Activated CD4-positive, alpha-beta T cell treated with anti-CD3 and anti-CD28 coated beads, Interleukin-2, amount 10 ng/mL, durations not matched to agents 7 days and 5 days (primary cell): Measurements from ENCODE around the gene FLNC. TPM values are rescaled to one million over a fixed set of nuclear protein-coding genes. Genes with fewer than 3 reads are reported as not detected.

Experiments used
- CTCF ChIA-PET: fragments of 350-600 bp; sonication (Branson Sonifier 250); formaldehyde crosslinking; loops from one replicate; lab custom pipeline; 2021; ENCODE audit warnings: antibody characterized with exemption; lab: Charles Lee
- POLR2A ChIA-PET: fragments of 350-600 bp; sonication (Branson Sonifier 250); formaldehyde crosslinking; loops from one replicate; lab custom pipeline; 2021; ENCODE audit warnings: antibody characterized with exemption; lab: Charles Lee
- DNase-seq: peaks from one replicate; pipeline ENCODE4 v3.0.0-alpha.2; 2020
- H3K27ac Mint-ChIP-seq: one replicate; pipeline ENCODE4 v1.8.0; 2021; ENCODE audit warnings: mild to moderate bottlenecking, moderate library complexity, mixed read lengths
- H3K27me3 Mint-ChIP-seq: one replicate; pipeline ENCODE4 v1.8.0; 2021; ENCODE audit warnings: mixed read lengths
- H3K36me3 Mint-ChIP-seq: one replicate; pipeline ENCODE4 v1.8.0; 2021; ENCODE audit warnings: low read depth, mixed read lengths
- H3K4me1 Mint-ChIP-seq: one replicate; pipeline ENCODE4 v1.8.0; 2021; ENCODE audit warnings: mixed read lengths
- H3K4me3 Mint-ChIP-seq: one replicate; pipeline ENCODE4 v1.8.0; 2021; ENCODE audit warnings: mild to moderate bottlenecking, moderate library complexity, mixed read lengths
- H3K9me3 Mint-ChIP-seq: one replicate; pipeline ENCODE4 v1.8.0; 2021; ENCODE audit warnings: mixed read lengths
- total RNA-seq, 2 experiments: library from RNA; stranded (reverse); gene quantifications; one replicate each; pipeline ENCODE4 v1.2.3, GENCODE V29; 2021

Gene FLNC
- total RNA-seq, 2 experiments from 2014 or later, result not detected

DNA sequence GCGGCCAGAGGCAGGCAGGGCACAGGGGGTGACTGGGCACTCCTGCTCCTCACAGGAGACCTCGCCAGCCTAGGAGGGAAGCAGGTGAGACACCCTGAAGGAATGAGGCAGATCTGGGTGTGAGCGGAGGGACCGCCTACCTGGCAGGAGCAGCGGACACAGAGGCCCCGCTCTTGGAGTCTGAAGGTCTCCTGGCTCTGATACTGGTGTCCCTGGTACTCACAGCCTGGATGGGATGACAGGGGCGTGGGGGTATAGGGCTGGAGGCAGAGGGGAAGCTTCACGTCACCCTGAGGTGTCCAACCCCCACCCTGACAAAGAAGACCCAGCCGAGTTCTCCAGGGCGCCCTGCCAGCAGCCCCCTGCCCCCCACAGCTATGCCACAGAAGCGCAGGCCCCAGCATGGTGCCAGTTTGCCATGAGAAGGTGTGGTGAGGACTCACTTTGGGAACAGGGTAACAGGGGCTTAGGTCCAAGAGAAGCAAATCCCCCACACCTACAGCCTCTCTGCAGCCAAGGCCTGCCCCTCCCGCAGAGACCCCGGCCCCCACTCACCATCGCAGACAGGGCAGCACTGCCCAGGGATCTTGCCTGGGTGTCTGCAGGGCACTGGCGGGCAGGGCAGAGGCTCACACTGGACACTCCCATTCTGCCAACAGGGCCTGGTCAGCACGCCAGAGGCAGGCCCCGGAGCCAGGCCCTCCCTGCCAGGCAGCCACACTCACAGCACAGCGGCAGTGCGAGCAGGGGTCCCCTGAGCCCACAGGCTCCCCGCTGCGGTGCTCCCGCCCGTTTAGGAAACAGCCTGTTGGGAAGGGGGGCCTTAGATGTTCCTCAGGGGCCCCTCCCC, 63.3 kb downstream of the FLNC start:
- no peak overlapping the region for H3K27ac Mint-ChIP-seq
- POLR2A ChIA-PET, result no interaction called here
- H3K4me1 Mint-ChIP-seq, result no peaks in the 10 kb centered on the region
- CTCF ChIA-PET, result no interaction called here
- H3K4me3 Mint-ChIP-seq, result no peak overlapping the region
- peaks cover under 1% of the 10 kb centered on the region for H3K36me3 Mint-ChIP-seq
- H3K27me3 Mint-ChIP-seq, result peaks cover 18% of the 10 kb centered on the region
- peaks cover 2% of the 10 kb centered on the region for H3K9me3 Mint-ChIP-seq
- no peak for DNase-seq

DNA sequence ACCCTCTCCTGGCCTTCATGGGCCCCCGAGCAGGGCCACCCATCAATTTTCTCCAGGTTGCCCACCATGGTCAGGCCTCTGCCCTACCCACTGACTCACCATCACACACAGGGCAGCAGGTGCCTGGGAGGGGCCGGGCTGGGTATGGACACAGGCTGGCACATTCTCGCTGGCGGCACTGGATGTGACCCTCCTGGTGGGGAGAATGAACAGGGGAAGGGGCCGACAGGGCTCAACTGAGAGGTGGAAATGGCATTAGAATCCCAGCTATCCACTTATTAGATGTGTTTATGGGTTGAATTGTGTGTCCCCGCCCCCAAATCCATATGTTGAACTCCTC, 63.9 kb downstream of the FLNC start:
- ChIA-PET CTCF (no interaction called here), POLR2A (no interaction called here)
- no peak for DNase-seq
- no peaks in the 10 kb centered on the region for H3K4me1 Mint-ChIP-seq
- H3K27ac Mint-ChIP-seq, result no peak overlapping the region
- H3K9me3 Mint-ChIP-seq, result peaks cover 3% of the 10 kb centered on the region
- H3K36me3 Mint-ChIP-seq, result peaks cover 2% of the 10 kb centered on the region
- no peak overlapping the region for H3K4me3 Mint-ChIP-seq
- H3K27me3 Mint-ChIP-seq, result peaks cover 18% of the 10 kb centered on the region

DNA sequence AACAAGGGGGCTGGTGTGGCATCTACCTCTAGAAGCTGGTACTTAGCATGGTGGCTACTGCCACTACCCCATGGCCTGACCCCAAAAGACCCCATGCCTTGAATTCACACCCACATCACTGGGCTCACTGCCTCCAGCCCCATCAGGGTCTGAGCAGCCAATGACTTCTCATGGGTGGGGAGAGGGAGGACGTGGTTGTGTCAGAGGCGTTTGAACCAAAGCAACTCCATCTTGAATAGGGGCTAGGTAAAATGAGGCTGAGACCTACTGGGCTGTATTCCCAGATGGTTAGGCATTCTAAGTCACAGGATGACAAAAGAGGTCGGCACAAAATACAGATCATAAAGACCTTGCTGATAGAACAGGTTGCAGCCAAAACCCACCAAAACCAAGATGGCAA, 65.1 kb downstream of the FLNC start:
- H3K36me3 Mint-ChIP-seq, result peaks cover 2% of the 10 kb centered on the region
- no peaks in the 10 kb centered on the region for H3K4me1 Mint-ChIP-seq
- POLR2A ChIA-PET, result no interaction called here

DNA sequence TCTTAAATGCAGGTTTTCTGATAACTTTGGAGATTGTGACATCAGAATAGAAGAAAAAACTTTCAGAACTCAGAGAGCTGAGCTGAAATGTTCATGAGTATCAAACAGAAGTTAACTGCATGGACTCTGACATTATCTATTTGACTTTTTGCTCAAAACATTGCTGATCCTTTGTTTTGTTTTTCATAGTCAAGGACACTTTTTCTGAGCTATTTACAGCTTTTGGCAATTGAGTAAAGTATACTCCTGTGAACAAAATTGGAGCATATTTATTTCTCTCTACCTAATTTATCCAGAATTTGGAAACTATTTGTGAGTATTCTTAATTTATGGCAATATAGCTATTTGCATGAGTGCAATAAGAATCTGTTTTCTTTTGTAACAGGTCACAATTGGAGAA, 69.2 kb downstream of the FLNC start:
- H3K36me3 Mint-ChIP-seq, result peaks cover 2% of the 10 kb centered on the region
- no peak for DNase-seq
- no peaks in the 10 kb centered on the region for H3K4me1 Mint-ChIP-seq
- H3K27ac Mint-ChIP-seq, result no peak overlapping the region
- no peak overlapping the region for H3K4me3 Mint-ChIP-seq
- H3K9me3 Mint-ChIP-seq, result peaks cover 6% of the 10 kb centered on the region
- ChIA-PET CTCF (interaction anchor here (1.4 kb wide), 2 partner anchors 15 to 192 kb away, joined by 3 read pairs; no protein-coding TSS in a partner anchor), POLR2A (no interaction called here)
- peaks cover 6% of the 10 kb centered on the region for H3K27me3 Mint-ChIP-seq

More for the DNA sequence above, 65.1 kb downstream of the FLNC start:
- no peak for DNase-seq
- H3K27me3 Mint-ChIP-seq, result peaks cover 10% of the 10 kb centered on the region
- CTCF ChIA-PET, result interaction anchor here (0.5 to 1.0 kb wide), 2 partner anchors 12 to 376 kb away, joined by 5 to 7 read pairs; no protein-coding TSS in a partner anchor
- no peak overlapping the region for H3K4me3 Mint-ChIP-seq
- H3K9me3 Mint-ChIP-seq, result peaks cover 3% of the 10 kb centered on the region
- no peak overlapping the region for H3K27ac Mint-ChIP-seq

DNA sequence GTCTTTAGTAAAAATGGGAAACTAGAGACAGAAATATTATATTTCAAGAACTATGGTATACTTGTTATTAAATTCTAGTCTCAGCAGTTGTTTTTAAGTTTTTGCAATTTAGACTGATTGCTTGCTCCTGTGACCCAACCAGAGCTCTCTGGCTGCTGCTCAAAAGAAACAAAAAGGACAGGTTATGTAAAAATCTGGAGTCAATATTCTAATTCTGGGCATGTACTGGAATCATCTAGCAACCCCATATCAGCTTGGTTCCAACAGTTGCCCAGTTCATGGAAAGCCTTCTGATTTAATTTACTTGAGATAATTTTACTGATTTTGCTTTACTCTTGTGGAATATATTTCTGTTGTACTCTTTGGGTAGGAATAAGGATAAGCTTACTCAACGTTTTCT, 70.0 kb downstream of the FLNC start:
- peaks cover 2% of the 10 kb centered on the region for H3K36me3 Mint-ChIP-seq
- CTCF ChIA-PET, result interaction anchor here (0.7 to 1.4 kb wide), 3 partner anchors 11 to 192 kb away, joined by 3 read pairs; no protein-coding TSS in a partner anchor
- POLR2A ChIA-PET, result no interaction called here
- no peak overlapping the region for H3K4me3 Mint-ChIP-seq
- H3K9me3 Mint-ChIP-seq, result peaks cover 6% of the 10 kb centered on the region
- DNase-seq, result no peak
- no peaks in the 10 kb centered on the region for H3K4me1 Mint-ChIP-seq
- no peak overlapping the region for H3K27ac Mint-ChIP-seq
- peaks cover 6% of the 10 kb centered on the region for H3K27me3 Mint-ChIP-seq

DNA sequence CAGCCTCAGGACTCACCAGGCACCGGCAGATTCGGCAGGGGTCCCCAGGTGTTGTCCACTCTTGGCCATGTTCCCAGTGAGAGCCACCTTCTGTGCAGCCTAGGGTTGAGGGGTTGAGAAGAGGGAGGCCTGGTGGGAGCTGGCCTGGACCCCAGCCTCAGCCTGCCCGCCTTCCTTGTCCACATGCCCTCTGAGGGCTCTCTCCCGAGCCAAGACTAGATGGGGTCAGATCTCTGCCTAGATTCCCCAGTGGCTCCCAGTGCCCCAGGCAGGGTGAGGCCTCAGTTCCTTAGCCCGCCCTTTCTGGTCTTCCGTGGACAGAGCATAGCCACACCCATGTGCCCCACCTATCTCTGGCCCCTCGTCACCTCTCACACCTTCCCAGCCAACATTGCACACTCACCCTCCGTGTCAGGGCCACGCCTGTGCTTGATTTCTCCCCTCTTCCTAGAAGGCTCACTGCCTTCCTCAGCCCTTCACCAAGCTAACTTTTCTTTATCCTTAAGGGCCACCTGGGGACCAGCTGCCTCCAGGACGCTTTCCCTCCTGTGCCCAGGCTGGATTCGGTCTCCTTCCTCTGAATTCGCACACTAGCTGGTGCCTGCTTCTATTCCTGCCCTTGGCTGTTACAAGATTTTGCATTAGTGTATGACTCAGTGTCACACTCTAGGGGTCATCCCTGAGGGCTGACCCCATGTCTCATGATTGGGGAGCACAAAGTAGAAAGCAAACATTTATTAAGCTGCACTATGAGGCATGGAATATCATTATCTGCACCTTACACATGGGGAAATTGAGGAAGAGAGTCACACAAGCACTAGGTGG, 72.8 kb downstream of the FLNC start:
- Mint-ChIP-seq H3K36me3 (peaks cover 2% of the 10 kb centered on the region), H3K9me3 (peaks cover 6% of the 10 kb centered on the region), H3K27me3 (peaks cover 10% of the 10 kb centered on the region), H3K4me3 (no peak overlapping the region), H3K27ac (no peak overlapping the region), H3K4me1 (no peaks in the 10 kb centered on the region)
- CTCF ChIA-PET, result interaction anchor here (0.9 to 1.9 kb wide), 4 partner anchors 9 to 261 kb away, joined by 3 to 4 read pairs (median 4); no protein-coding TSS in a partner anchor
- no peak for DNase-seq
- POLR2A ChIA-PET, result no interaction called here

DNA sequence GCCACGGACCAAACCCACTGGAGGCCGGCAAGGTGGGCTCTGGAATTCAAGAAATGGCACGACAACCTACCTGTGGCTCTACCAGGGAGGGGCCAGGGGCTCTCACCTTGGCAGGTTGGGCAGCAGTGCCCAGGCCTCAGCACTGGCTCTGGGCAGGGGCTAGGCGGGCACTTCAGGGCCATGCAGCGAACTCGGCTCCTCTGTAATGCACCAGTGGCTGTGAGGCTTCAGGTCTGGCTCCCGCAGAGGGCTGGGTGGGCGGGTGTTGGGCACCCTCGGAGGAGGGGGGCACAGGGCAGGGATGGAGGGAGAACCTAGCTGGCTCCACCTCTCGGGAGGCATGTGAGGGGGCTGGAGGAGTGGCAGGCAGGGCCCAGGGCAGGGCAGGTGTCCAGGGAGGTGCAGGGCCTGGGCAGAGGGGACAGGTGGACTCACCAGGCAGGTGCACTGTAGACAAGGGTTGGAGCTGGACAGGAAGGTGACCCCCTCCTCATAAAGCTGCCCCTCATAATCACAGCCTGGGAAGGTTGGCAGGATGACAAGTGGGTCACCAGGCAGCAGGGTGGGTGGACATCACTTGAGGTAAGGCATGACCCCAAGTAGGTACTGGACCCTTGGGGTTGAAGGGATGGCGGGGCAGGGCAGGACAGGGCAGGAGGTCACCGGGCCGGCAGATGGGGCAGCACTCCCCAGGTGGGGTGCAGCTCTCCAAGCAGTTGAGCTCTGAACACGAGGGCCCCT, 73.6 kb downstream of the FLNC start:
- POLR2A ChIA-PET, result no interaction called here

DNA sequence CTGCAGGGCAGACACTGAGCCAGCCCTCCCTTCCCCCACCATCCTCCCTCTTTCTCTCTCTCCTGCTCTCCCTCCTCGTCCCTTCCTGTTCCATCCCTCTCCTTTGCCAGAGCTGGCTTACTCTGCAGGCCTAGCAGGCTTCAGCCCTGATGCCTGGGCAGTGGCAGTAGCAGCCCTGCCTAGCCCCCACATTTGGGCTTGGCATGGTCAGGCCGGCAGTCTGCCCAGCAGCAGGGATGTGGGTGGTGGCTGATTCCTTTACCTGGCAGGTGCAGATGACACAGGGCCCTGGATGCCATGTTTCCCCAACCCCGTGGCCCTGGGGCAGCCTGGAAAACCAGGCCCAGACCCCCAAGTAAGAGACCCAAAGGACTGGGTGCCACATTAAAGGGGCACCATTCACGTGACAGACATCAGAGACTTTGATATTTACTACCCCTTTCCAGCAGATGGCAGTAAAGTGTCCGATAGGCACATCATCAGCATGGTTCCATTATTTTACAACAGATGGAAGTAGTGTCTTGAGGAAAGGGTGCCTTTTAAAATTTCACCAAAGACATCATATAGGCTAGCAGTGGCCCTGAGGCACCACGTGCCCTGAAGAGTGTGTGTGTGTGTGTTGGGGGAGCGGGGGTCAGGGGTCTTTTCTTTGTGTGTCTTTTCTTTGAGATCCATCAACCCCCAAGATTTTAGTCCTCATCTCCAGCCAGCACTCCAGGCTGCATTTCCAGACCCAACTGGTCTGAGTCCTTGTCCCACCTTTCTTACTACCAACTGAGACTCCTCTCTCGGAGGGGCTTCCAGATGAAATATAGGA, 74.4 kb downstream of the FLNC start:
- Mint-ChIP-seq H3K4me3 (no peak overlapping the region), H3K36me3 (no peaks in the 10 kb centered on the region), H3K9me3 (peaks cover 3% of the 10 kb centered on the region), H3K27me3 (peaks cover 12% of the 10 kb centered on the region), H3K4me1 (no peaks in the 10 kb centered on the region), H3K27ac (no peak overlapping the region)
- ChIA-PET CTCF (interaction anchor here (1.0 to 1.6 kb wide), 2 partner anchors 18 to 187 kb away, joined by 3 to 4 read pairs; no protein-coding TSS in a partner anchor), POLR2A (no interaction called here)
- DNase-seq, result peak; percentile 53

More for the DNA sequence above, 73.6 kb downstream of the FLNC start:
- CTCF ChIA-PET, result interaction anchor here (0.9 to 1.9 kb wide), 4 partner anchors 8 to 260 kb away, joined by 3 to 4 read pairs (median 4); no protein-coding TSS in a partner anchor
- Mint-ChIP-seq H3K4me1 (no peaks in the 10 kb centered on the region), H3K27ac (no peak overlapping the region), H3K36me3 (no peaks in the 10 kb centered on the region), H3K27me3 (peaks cover 6% of the 10 kb centered on the region), H3K9me3 (peaks cover 3% of the 10 kb centered on the region), H3K4me3 (no peak overlapping the region)
- DNase-seq, result no peak

DNA sequence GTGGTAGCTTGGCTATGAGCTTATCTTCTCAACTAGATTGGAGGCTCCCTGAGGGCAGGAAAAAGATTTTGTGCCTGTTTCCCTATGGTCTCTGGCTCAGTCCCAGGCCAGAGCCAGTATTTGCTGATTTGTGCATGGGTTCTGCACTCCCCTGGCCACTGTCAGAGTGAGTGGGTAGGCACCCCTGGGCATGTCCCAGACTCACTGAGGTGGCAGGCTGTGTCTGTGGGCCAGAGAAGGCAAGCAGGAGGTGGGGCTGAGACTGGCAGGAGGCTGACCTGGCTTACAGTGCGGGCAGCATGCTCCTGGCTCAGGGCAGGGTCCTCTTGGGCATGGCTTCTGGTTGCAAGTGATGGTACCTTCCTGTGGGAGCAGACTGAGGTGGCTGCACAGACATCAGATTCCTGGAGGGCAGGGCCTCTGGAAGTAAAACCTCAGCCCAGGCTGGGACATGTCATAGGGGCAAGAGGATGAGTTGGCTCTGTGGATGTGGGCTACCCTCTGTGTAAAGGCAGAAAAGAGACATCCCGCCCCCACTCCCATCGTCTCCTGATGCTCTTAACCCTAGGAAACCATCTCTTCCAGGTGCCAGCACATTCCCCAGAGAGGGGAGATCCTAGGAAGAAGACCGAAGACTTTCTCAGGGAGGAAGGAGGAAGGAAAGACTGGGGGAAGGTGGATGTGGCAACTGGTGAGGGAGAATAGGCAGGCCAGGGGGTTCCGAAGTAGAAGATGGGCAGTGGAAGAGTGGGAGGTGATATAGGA, 76.0 kb downstream of the FLNC start:
- H3K4me3 Mint-ChIP-seq, result no peak overlapping the region
- POLR2A ChIA-PET, result no interaction called here
- H3K27ac Mint-ChIP-seq, result no peak overlapping the region
- H3K9me3 Mint-ChIP-seq, result no peaks in the 10 kb centered on the region
- peaks cover 22% of the 10 kb centered on the region for H3K27me3 Mint-ChIP-seq
- H3K4me1 Mint-ChIP-seq, result no peaks in the 10 kb centered on the region
- DNase-seq, result no peak
- no peaks in the 10 kb centered on the region for H3K36me3 Mint-ChIP-seq
- CTCF ChIA-PET, result interaction anchor here (2.8 kb wide), 1 partner anchor 185 kb away, joined by 9 read pairs; no protein-coding TSS in a partner anchor

DNA sequence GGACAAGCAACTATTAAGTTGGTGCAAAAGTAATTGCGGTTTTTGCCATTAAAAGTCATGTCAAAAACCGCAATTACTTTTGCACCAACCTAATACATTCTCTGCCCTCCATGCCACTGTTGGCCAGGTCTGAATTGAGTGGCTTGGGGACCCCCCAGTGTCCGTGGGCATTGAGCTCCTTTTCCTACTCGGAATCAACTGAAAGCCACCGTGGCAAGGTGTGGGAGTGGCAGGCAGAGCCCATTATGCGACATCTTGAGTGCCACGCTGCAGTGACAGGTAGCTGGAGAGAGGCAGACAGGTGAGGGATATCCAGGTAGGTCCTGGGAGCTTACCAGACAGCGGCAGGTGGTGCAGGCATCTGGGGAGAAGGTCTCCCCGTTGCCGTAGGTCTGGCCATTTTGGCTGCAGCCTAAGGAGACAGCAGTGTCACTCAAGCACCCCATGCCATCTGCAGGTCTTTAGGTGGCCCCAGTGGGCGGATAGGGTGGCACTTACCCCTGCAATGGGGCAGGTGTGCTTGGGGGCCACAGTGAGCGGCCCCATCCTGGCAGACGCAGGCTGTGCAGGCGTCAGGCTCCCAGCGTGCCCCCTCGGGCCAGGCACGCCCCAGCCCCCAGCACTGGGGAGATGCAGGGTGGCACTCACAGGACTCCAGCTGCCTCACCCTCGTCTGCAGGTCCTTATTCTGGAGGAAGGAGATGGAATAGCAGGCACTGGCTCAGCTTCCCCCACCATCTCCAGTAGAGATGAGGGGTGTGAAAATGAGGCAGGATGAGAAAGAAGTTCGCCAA, 76.8 kb downstream of the FLNC start:
- Mint-ChIP-seq H3K4me1 (no peaks in the 10 kb centered on the region), H3K27me3 (peaks cover 30% of the 10 kb centered on the region), H3K9me3 (no peaks in the 10 kb centered on the region), H3K36me3 (no peaks in the 10 kb centered on the region), H3K27ac (no peak overlapping the region), H3K4me3 (no peak overlapping the region)
- POLR2A ChIA-PET, result no interaction called here
- CTCF ChIA-PET, result interaction anchor here (2.8 kb wide), 1 partner anchor 184 kb away, joined by 9 read pairs; no protein-coding TSS in a partner anchor
- no peak for DNase-seq
